IPS DF 19.7 (cell line): ENCODE measurements around the gene CDX1.

Source experiments
- DNase-seq: peaks from one replicate; pipeline ENCODE4 v3.0.0-alpha.2; 2013; ENCODE audit warnings: low read depth, low spot score

Gene CDX1

GRCh38 chr5:150146235-150146634 is 20.3 kb upstream of the CDX1 start:
- DNase-seq = no peak

- no peak for DNase-seq
These were observed 19.5 kb upstream of the CDX1 start for GRCh38 chr5:150146862-150147601.

- no peak for DNase-seq
These were observed 18.9 kb upstream of the CDX1 start for GRCh38 chr5:150147670-150148069.

- DNase-seq = no peak
These were observed 18.3 kb upstream of the CDX1 start for GRCh38 chr5:150148117-150148927.

- DNase-seq = no peak
These were observed 17.0 kb upstream of the CDX1 start for GRCh38 chr5:150149618-150150017.

- DNase-seq = no peak
These were observed 13.7 kb upstream of the CDX1 start for GRCh38 chr5:150152636-150153462.

GRCh38 chr5:150153483-150153882 is 13.1 kb upstream of the CDX1 start:
- no peak for DNase-seq

GRCh38 chr5:150153957-150154617 is 12.5 kb upstream of the CDX1 start:
- no peak for DNase-seq

GRCh38 chr5:150154618-150155128 is 11.9 kb upstream of the CDX1 start:
- no peak for DNase-seq

- DNase-seq = no peak
These were observed 11.1 kb upstream of the CDX1 start, which contains the start of gene PDGFRB for GRCh38 chr5:150155258-150156026. Gene PDGFRB (minus strand): TSS chr5:150155845. CDS start chr5:150137047, 18,798 bp downstream.

GRCh38 chr5:150156027-150156368 is 10.6 kb upstream of the CDX1 start:
- DNase-seq = no peak

GRCh38 chr5:150156540-150156939 is 10.0 kb upstream of the CDX1 start:
- no peak for DNase-seq

GRCh38 chr5:150157168-150157567 is 9.4 kb upstream of the CDX1 start:
- DNase-seq = no peak

GRCh38 chr5:150158170-150158949 is 8.2 kb upstream of the CDX1 start:
- no peak for DNase-seq

- no peak for DNase-seq
These were observed 7.5 kb upstream of the CDX1 start for GRCh38 chr5:150159031-150159430.

GRCh38 chr5:150159741-150160179 is 6.8 kb upstream of the CDX1 start:
- no peak for DNase-seq

GRCh38 chr5:150160448-150161081 is 6.0 kb upstream of the CDX1 start:
- DNase-seq = no peak

- no peak for DNase-seq
These were observed 5.1 kb upstream of the CDX1 start for GRCh38 chr5:150161242-150162141.
